Endothelial cell of umbilical vein (primary cell): ENCODE data around the gene THOP1. TPM values are rescaled to one million over a fixed set of nuclear protein-coding genes. Genes with fewer than 3 reads are reported as not detected.

ENCODE experiments used
- BruUV-seq: library from RNA; stranded (reverse); fragments of 400-500 nt; replicated peaks from 2 replicates; lab custom pipeline; 2021; lab: Mats Ljungman, UMichigan
- CTCF ChIA-PET: fragments of 300-600, 350-600 bp; sonication (Branson Sonifier 250); formaldehyde crosslinking; loops from one replicate; lab custom pipeline; 2021; ENCODE audit warnings: antibody characterized with exemption, inconsistent platforms; lab: Charles Lee
- POLR2A ChIA-PET: fragments of 300-600, 350-600 bp; sonication (Branson Sonifier 250); formaldehyde crosslinking; loops from one replicate; lab custom pipeline; 2021; ENCODE audit warnings: antibody characterized with exemption, inconsistent platforms; lab: Charles Lee
- DNase-seq: peaks from one replicate; pipeline ENCODE4 v3.0.0-alpha.2; 2011; ENCODE audit warnings: low read depth, low spot score
- FAIRE-seq: peaks from 2 replicates; lab custom pipeline; 2011; peaks lifted over from hg19 to GRCh38; lab: Jason Lieb, UNC
- H2AFZ ChIP-seq: 2 replicates; pipeline ENCODE4 v1.6.0; 2012; ENCODE audit warnings: low read depth, low read length, control low read depth, inconsistent platforms
- H3K27ac ChIP-seq: 2 replicates; pipeline ENCODE4 v1.5.1; 2011; ENCODE audit warnings: low read depth, mild to moderate bottlenecking, control low read depth, low read length, moderate library complexity; ENCODE audit not compliant: insufficient read depth
- H3K27me3 ChIP-seq, 2 experiments: 2 replicates each; pipeline versions ENCODE4 v1.6.0 to v1.6.1; 2011; ENCODE audit warnings: low read length in 2 of 2, mixed read lengths in 1 of 2; ENCODE audit not compliant: control insufficient read depth in 2 of 2, insufficient read depth in 2 of 2
- H3K36me3 ChIP-seq, 2 experiments: 2 replicates in 1 of 2; 3 replicates in 1 of 2; pipeline ENCODE4 v1.5.1; 2011; ENCODE audit warnings: low read length in 2 of 2, mild to moderate bottlenecking in 1 of 2, moderate library complexity in 1 of 2; ENCODE audit not compliant: control insufficient read depth in 2 of 2, insufficient read depth in 2 of 2; ENCODE audit errors: extremely low read depth in 1 of 2
- H3K4me1 ChIP-seq: 3 replicates; pipeline ENCODE4 v1.5.1; 2011; ENCODE audit warnings: mild to moderate bottlenecking, low read length; ENCODE audit not compliant: control insufficient read depth, insufficient read depth; ENCODE audit errors: extremely low read depth
- H3K4me2 ChIP-seq: 2 replicates; pipeline ENCODE4 v1.6.1; 2011; ENCODE audit warnings: low read length, control low read depth, mixed read lengths; ENCODE audit not compliant: insufficient read depth
- H3K4me3 ChIP-seq, 3 experiments: fragments of 200-600 bp in 1 of 3; sonication (generic), shearing (Covaris generic) in 1 of 3; replicated peaks in 1 of 3; 2 replicates each; pipeline ENCODE4 v1.5.1; 2011 to 2016; ENCODE audit warnings: control low read depth in 3 of 3, low read length in 3 of 3, mild to moderate bottlenecking in 2 of 3, inconsistent platforms in 1 of 3, low read depth in 1 of 3, moderate library complexity in 1 of 3; ENCODE audit not compliant: insufficient read depth in 1 of 3
- H3K79me2 ChIP-seq: 2 replicates; pipeline ENCODE4 v1.6.0; 2012; ENCODE audit warnings: low read length, inconsistent platforms; ENCODE audit not compliant: control insufficient read depth, insufficient read depth
- H3K9ac ChIP-seq: replicated peaks from 2 replicates; pipeline ENCODE3; 2011; ENCODE audit warnings: low read length, control low read depth; ENCODE audit not compliant: insufficient read depth; ENCODE audit errors: extremely low read depth
- H3K9me1 ChIP-seq: replicated peaks from 3 replicates; pipeline ENCODE4 v1.6.0; 2011; ENCODE audit warnings: mild to moderate bottlenecking, low read length; ENCODE audit not compliant: control insufficient read depth, insufficient read depth; ENCODE audit errors: extremely low read depth
- H3K9me3 ChIP-seq: replicated peaks from 2 replicates; pipeline ENCODE4 v1.5.1; 2012; ENCODE audit warnings: low read length, inconsistent platforms; ENCODE audit not compliant: control insufficient read depth, insufficient read depth
- H4K20me1 ChIP-seq: replicated peaks from 2 replicates; pipeline ENCODE3; 2011; ENCODE audit warnings: mild to moderate bottlenecking, low read length; ENCODE audit not compliant: control insufficient read depth, insufficient read depth; ENCODE audit errors: extremely low read depth
- EZH2 ChIP-seq: IDR thresholded peaks from 2 replicates; pipeline ENCODE4 v1.6.1; 2012; ENCODE audit warnings: borderline replicate concordance, low read depth, mild to moderate bottlenecking, moderate library complexity, low read length, inconsistent platforms; ENCODE audit not compliant: severe bottlenecking
- FOS ChIP-seq: IDR thresholded peaks from 2 replicates; pipeline ENCODE4 v1.6.1; 2011; ENCODE audit warnings: mild to moderate bottlenecking, low read length, moderate library complexity, borderline replicate concordance; ENCODE audit not compliant: insufficient read depth
- GATA2 ChIP-seq: IDR thresholded peaks from 2 replicates; pipeline ENCODE4 v1.7.0; 2011; ENCODE audit warnings: low read depth, mild to moderate bottlenecking, moderate library complexity, mixed read lengths, low read length; ENCODE audit not compliant: insufficient read length, insufficient read depth
- JUN ChIP-seq: IDR thresholded peaks from 2 replicates; pipeline ENCODE4 v1.6.1; 2011; ENCODE audit warnings: borderline replicate concordance, low read depth; ENCODE audit not compliant: insufficient read length, insufficient read depth
- MYC ChIP-seq: IDR thresholded peaks from one replicate; pipeline ENCODE4 v1.6.1; 2011; ENCODE audit warnings: mild to moderate bottlenecking, low read depth, low read length
- POLR2A ChIP-seq: IDR thresholded peaks from 2 replicates; pipeline ENCODE4 v1.6.1; 2012; ENCODE audit warnings: low read depth, mild to moderate bottlenecking, control low read depth, low read length
- POLR2AphosphoS5 ChIP-seq: IDR thresholded peaks from 2 replicates; pipeline ENCODE4 v1.6.1; 2012; ENCODE audit warnings: low read depth, mild to moderate bottlenecking, control low read depth, low read length, moderate library complexity; ENCODE audit not compliant: insufficient read depth
- dilution Hi-C: fragments of 300-500 bp; cut with MboI; formaldehyde crosslinking; loops from one replicate; pipeline ENCODE4 v1.15.0; 2019; ENCODE audit warnings: low sequenced_read_pairs; ENCODE audit not compliant: extremely low pct_ligation_motif_present
- intact Hi-C: fragments of 100-400 bp; cut with micrococcal nuclease; formaldehyde crosslinking; loops from one replicate; pipeline ENCODE4 v1.10.0; 2022
- polyA plus RNA-seq, 4 experiments: library from polyadenylated mRNA; depleted of rRNA in 3 of 4; stranded (reverse) in 3 of 4; unstranded in 1 of 4; fragments of >200 nt; gene quantifications; 2 replicates each; pipeline versions ENCODE4 v1.2.1 to v1.2.3, GENCODE V29; 2011 to 2012; ENCODE audit warnings: missing spikeins in 1 of 4
- total RNA-seq: library from RNA; stranded (reverse); gene quantifications from 2 replicates; pipeline ENCODE4 v1.2.3, GENCODE V29; 2021
- TF ChIP-seq, protein P1 (sequence below), 2 donors: IDR thresholded peaks; 1 replicate in 1 of 2; 2 replicates in 1 of 2; pipeline ENCODE4 v1.5.1; 2011; ENCODE audit warnings: low read length in 2 of 2, mild to moderate bottlenecking in 2 of 2, moderate library complexity in 2 of 2, control low read depth in 1 of 2, inconsistent platforms in 1 of 2, low read depth in 1 of 2; ENCODE audit not compliant: insufficient read depth in 1 of 2; ENCODE audit errors: extremely low read depth in 1 of 2
- TF ChIP-seq, protein P2 (sequence below): IDR thresholded peaks from 2 replicates; pipeline ENCODE4 v1.6.1; 2011; ENCODE audit not compliant: insufficient read depth, insufficient read length

THOP1 gene
- total and polyA plus RNA-seq, 2 donors (not counting 3 experiments of a cell fraction or from before 2014, with no cell fraction given), result 88.0 to 115 TPM

DNA sequence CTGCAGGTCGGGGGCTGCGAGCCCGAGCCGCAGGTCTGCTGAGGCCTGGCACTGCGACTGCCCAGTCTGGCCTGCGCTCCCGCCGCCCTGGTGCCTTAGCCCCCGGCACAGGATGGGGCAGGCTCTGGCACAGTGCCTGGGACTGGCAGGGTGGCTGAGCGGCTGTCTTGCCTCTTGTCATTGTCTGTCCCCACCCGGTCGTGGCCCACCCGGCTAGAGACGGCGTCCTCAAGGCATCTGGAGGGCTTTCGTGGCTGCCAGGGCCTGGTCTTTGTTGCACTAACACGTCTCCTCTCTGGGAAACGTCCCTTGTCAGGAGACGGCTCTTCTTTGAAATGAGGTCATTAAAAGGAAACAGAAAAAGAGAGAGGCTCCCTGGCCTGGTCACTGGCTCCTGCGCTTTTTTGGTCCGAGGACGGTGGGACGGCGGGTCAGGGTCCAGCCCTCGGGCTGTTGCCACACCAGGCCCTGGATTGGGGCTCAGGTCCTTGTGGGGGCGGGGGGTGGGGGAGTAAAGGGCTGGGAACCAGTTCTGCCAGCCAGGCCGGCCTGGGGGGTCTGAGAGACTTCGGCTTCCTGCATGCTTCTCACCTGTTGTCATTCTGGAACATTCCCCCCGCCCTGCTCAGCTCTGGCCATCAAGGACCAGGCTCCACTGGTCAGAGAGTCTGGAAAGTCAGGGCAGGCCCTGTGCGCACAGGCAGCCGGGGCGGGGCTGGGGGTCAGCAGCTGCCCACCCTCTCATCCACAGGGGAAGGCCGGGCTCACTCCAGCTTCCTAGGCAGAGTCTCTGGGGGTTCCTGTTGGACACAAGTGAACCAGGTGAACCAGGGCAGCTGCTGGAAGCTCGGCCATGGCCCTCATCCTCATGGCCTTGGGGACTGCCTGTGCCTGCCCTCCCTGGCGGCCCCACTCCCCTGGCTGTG lies 28.2 kb downstream of the THOP1 start:
- POLR2A ChIA-PET, result no interaction called here
- intact Hi-C loops, result no loop called here

More for the DNA sequence above, 28.2 kb downstream of the THOP1 start:
- TF ChIP-seq JUN, result no peak
- no peak for TF ChIP-seq EZH2
- TF ChIP-seq GATA2, result no peak
- TF ChIP-seq MYC, result no peak
- no peak for TF ChIP-seq POLR2A
- TF ChIP-seq, protein P1, sequence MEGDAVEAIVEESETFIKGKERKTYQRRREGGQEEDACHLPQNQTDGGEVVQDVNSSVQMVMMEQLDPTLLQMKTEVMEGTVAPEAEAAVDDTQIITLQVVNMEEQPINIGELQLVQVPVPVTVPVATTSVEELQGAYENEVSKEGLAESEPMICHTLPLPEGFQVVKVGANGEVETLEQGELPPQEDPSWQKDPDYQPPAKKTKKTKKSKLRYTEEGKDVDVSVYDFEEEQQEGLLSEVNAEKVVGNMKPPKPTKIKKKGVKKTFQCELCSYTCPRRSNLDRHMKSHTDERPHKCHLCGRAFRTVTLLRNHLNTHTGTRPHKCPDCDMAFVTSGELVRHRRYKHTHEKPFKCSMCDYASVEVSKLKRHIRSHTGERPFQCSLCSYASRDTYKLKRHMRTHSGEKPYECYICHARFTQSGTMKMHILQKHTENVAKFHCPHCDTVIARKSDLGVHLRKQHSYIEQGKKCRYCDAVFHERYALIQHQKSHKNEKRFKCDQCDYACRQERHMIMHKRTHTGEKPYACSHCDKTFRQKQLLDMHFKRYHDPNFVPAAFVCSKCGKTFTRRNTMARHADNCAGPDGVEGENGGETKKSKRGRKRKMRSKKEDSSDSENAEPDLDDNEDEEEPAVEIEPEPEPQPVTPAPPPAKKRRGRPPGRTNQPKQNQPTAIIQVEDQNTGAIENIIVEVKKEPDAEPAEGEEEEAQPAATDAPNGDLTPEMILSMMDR (IDR thresholded peaks at IDR 0.05; ENCODE audit: extremely low read depth in 1 of 2, insufficient read depth in 1 of 2, low read depth in 1 of 2, low read length in 2 of 2), result no peak
- TF ChIP-seq POLR2AphosphoS5, result no peak
- TF ChIP-seq, protein P2, sequence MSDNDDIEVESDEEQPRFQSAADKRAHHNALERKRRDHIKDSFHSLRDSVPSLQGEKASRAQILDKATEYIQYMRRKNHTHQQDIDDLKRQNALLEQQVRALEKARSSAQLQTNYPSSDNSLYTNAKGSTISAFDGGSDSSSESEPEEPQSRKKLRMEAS, result no peak
- no peak for TF ChIP-seq FOS
- Histone ChIP-seq H3K4me1 (no peaks in the 10 kb centered on the region), H2AFZ (no peak overlapping the region), H3K79me2 (no peaks in the 10 kb centered on the region), H3K4me2 (no peak overlapping the region), H3K36me3 (peaks cover 0 to 16% of the 10 kb centered on the region in 2 experiments), H3K27me3 (no peaks in the 10 kb centered on the region), H3K4me3 (no peak overlapping the region), H3K9me3 (no peaks in the 10 kb centered on the region), H4K20me1 (no peaks in the 10 kb centered on the region), H3K9ac (no peak overlapping the region), H3K9me1 (no peaks in the 10 kb centered on the region), H3K27ac (no peak overlapping the region)
- DNase-seq (no peak), FAIRE-seq (no peak)
- dilution Hi-C loops, result no loop called here
- TSS peak; percentile 86 for BruUV-seq
- CTCF ChIA-PET, result no interaction called here
